Sigmoid colon (tissue), 3 donors: ENCODE measurements around the gene LRRN4.

Source experiments
- CTCF ChIP-seq, 4 experiments: fragments of 450-650 bp in 3 of 4; fragments of 200-600 bp in 1 of 4; IDR thresholded peaks; one replicate each; pipeline ENCODE4 v1.5.1; 2016 to 2019; ENCODE audit warnings: antibody characterized with exemption in 4 of 4, mild to moderate bottlenecking in 3 of 4, moderate library complexity in 2 of 4
- POLR2A ChIP-seq, 2 donors: fragments of 450-650 bp; IDR thresholded peaks; one replicate each; pipeline ENCODE4 v1.6.1; 2016; ENCODE audit warnings: antibody characterized with exemption in 2 of 2, mild to moderate bottlenecking in 2 of 2, moderate library complexity in 2 of 2

GRCh38 chr20:6006603-6006949 is 47.3 kb downstream of the LRRN4 start:
- TF ChIP-seq CTCF (IDR thresholded peaks at IDR 0.05), result no peak
- TF ChIP-seq POLR2A (IDR thresholded peaks at IDR 0.05), result no peak
